NCI-H128 (cell line): Measurements from ENCODE around the gene LTBP1.

Source experiments
- DNase-seq: peaks from one replicate; lab custom pipeline; 2025; ENCODE audit not compliant: unreplicated experiment; lab: John Stamatoyannopoulos, UW

Gene LTBP1

DNA sequence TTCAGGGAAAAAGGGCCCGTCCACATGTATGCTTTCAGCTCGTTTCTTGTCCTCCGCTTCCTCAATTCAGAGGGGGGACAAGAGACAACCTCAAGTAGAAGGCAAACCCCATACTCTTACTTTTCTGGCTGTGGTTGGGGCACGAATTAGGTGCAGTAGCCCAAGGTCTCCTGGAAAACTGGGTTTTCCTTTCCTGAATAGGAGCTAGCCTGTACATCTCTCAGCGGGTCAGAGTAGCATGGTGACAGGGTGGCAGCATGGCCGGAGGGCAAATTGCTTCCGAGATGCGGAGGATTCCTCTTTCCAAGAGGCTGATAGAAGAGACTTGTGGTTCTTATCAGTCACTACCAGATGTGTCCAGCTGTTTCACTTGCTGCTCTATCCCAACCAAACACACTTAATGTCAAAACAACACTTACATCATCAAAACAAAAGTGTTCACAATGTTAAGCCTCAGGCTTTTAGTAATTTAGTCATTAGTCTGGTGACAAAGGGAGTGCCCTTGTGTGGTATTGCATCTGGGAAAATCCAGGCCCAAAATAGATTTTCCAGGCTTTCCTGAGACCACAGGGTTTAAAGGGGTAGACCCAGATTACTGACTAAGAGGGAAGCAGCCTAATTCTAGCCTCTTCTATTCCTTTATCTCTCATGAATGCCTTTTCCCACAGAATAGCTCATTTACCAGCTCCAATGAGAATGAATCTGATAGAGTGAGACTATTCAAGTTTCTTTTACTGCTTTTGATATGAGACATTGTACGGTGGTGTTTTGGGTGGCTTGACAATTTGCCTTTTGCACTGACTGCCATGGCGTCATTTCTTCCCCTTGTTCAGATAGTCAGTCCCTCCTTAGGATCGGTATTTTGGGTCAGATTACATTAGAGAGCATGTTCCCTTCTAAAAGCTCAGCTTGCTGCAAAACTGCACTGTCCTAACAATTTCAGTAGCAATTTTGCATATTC is 162.0 kb downstream of the LTBP1 start:
- DNase-seq = no peak

DNA sequence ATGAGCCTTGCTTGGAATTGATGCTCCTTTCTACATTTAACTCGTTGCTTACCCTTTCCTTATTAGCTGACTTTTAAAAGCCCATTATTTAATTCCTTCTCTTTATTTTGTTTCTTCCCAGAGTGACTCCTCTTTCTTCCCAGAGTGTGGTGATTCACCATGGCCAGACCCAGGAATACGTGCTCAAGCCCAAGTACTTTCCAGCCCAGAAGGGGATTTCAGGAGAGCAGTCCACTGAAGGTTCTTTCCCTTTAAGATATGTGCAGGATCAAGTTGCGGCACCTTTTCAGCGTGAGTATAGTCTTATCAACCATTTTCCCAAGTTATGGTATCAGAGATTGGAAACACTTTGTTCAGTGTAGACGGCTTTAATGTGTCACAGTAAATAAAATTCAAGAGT is 163.7 kb downstream of the LTBP1 start:
- no peak for DNase-seq

DNA sequence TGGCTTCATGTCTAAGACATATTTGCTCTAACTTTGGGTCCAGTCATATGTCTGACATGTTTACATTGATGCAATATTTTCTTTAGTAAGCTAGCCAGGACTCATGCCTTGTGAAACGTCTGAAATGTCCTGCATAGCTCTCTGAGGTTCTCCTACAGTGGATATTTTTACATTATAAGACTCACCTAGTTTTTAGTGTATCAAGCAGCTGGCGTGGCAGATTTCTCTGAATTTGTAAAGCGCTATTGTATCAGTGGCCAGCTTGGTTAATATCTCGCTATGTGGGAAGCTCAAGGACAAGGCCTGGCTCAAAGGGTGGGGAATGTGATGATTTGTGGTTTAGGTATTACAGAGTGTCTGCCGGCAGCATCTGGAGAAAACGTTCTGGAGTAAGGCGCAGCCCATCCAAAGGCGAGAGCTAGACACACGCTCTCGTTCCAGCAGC is 164.3 kb downstream of the LTBP1 start:
- DNase-seq = no peak

DNA sequence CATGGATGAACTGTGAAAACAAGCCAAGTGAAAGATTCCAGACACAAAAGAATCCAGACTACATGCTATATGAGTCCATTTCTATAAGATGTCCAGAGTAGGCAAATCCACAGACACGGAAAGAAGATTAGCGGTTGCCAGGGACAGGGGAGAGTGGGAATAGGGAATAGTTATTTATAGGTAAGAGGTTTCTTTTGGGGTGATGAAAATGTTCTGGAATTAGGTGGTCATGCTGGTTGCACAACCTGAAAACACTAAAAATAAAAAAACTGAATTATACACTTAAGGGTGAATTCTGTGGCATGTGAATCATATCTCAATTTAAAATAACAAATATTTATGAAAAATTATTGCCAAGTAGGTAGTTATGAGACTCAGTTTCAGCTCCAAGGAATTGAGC is 168.4 kb downstream of the LTBP1 start:
- no peak for DNase-seq

DNA sequence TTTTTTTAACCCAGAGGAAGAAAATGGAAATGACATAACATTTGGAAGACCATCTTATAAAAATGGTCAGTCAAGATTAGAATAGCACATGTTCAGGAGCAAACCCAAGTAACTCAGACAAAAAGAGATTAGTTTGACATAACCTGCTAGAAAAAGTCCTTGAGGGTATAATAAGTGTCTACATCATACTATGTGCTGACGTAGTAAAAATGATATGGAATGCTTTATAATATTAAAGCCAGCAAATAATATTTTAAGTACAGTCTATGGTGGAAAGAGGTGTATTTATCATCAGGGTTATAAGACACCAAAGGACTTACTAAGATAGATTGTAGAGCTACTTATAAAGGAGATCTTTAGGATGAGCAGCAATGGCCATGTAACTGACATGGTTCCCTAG is 169.0 kb downstream of the LTBP1 start:
- no peak for DNase-seq

DNA sequence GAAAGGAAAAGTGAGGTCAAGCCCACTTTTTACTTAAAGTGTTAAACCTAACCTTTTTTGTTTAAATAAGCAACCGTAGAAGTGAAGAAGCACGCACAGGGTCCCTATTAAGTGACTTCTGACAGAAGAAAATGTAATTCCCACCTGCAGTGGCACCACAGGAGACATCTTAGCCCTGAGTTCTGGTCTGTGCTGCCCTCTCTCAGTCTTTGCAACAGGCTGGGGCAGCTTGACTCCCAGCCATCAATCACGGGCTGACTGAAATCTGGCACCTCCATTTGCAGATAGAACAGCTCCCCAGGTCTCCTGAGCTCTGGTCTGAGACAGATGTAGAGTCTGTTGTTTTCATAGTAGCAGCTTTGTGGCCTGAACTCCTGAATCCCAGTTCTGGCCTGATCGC is 170.0 kb downstream of the LTBP1 start:
- no peak for DNase-seq

DNA sequence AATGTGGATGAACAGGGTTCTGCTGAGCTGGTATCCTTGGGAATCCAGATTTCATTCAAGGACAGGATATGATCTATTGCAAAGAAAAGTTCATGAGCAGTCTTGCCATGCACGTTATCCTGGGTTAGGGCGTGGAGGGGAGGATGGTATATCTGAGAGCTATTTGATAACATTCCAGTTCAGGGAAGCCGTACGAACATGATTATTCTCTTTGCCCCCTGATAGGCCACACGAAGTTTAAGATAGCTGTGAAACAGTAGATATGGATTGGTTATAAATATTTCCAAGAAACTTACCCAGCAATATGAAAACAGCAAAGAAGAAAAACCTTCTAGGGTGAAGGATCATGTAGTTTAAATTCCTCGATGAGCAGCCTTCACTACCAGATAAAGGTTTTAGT is 171.9 kb downstream of the LTBP1 start:
- no peak for DNase-seq

DNA sequence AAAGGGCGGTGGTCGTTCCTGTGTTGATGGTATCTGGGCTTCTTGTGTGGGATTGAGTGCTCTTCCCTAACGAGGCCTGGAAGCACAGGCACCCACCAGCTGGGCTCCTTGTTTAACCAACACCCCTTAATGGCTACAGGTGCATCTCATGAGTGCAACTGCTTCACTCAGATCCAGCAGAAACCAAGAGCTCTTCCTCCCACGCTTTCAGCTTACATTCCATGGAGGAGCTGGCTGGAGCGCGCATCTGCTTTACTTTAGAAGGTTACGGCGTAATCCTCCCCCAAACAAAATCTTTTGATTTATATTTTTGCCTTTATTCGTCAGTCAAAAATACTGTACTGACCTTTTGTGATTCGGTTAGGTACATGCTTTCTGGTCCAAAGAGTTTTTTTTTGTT is 174.7 kb downstream of the LTBP1 start:
- DNase-seq = no peak

DNA sequence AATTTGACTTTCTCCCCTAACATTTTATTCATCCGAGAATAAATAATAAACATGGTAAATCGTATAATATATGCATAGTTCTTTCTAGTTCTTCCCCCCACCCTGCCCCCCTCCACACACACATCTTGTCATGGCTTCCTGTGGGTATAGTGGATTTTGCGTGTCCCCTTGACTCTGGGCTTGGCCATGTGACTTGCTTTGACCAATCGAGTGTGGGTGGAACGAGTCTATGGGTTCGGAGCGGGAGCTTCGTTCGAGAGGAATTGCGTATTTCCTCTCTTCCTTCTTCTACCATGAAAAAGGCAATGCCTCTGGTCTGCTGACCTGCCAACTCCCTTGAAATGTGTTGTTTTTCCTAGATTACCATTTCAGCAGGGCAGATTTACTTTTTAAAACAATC is 175.2 kb downstream of the LTBP1 start:
- DNase-seq = no peak

DNA sequence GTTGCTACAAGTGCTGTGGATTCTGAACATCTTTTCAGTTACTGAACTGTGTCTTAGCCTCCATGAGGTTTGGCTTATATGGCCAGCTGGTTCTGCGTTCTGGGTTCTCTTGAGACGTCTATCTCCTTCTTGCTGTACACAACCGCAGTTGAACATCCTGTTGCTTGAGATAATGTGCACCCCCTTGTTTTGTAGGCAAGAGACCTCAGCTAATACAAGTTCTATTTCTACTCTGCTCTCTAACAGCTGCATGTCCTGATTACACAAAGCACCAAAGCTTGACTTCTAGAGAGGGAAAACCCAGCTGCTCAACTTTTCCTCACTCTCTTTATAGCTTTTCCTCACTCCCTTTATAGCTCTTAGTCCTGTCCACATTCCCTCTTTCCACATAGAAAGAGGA is 176.0 kb downstream of the LTBP1 start:
- no peak for DNase-seq

DNA sequence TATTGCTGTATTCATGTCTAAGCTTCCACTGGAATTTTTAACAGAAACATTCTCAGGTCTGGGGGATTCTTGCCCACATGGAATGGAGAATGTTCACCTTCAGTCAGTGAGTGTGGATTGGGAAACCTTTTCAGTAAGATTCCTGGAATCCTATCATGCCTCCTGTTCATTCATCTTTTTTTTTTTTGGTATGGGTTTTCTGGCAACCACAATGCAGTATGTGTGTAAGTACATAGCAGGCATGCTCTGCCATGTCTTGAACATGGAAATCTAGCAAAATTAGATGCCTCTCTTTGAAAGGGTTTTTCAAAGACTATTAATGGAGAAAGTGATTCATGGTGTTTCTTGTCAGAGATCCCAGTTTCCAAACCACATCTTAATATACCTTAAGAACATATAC is 176.5 kb downstream of the LTBP1 start:
- no peak for DNase-seq

DNA sequence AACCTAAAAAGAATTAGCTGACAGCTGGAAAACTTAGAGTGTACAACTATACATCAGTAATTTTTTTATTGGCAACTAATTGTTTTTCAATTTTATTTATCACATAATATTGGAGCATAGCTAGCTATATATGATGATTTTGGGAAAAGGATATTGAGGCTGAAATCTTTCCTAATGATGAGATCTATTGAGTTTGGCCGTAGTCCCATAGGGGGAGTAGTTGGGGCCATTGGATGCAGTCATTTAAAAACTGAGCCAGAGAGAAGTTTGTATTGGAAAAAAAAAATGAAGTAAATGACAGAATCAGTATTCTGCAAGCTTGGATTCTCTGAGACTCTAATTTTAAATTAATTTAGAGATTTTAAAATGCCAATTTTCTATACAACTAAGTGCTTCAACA is 179.8 kb downstream of the LTBP1 start:
- no peak for DNase-seq

DNA sequence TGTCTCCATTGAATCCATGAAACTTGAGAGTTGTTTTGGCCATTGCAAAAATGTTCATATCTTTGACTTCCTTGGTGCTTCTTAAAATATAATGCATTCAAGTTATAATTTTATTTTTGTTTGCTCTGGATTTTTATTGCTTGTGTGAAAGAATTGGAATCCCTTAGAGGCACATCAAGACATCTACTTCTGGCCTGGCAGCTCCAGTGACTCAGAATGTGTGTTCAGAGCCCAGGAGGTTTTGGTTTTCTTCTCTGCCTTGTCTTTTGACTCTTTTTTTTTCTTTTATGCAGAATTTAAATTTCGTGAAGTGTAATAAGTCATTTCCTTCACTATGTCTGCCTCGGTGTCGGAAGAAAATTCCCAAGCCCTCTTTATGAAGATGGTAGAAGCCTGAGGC is 180.2 kb downstream of the LTBP1 start:
- no peak for DNase-seq

DNA sequence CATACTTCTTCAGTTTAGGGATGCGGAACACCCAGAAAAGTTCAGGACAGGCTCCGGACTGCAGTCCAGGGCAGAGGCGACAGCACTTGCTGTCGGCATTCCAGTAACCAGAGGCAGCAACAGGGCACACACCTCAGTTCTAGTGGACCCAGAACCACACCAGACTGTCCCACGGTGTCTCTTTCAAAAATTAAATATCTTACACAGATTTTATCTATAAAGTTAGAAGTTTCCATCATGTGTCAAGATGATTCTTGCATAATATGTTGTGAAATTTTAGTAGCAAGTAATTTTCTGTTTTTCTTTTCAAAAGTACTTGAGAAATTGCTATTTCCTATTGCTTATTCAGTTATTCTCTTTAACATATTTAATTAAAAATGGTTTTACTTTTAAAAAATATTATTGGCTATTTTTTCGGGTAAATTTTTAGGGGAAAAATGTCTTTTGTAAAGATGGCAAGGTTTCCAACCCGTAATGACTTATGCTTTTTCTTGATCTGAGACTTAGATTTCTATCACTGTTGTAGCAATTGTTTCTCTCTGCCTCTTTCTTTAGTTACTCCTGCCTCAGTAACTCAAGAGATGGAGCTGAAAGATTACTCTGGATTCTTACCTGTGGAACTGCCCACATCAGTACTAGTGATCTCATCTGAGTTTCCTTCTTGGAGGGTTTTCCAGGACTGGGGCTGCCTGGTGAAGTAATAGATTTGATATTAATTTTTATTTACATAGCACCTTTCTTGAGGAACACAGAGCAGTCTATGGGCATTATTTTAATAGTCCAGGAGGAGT is 182.7 kb downstream of the LTBP1 start:
- no peak for DNase-seq

DNA sequence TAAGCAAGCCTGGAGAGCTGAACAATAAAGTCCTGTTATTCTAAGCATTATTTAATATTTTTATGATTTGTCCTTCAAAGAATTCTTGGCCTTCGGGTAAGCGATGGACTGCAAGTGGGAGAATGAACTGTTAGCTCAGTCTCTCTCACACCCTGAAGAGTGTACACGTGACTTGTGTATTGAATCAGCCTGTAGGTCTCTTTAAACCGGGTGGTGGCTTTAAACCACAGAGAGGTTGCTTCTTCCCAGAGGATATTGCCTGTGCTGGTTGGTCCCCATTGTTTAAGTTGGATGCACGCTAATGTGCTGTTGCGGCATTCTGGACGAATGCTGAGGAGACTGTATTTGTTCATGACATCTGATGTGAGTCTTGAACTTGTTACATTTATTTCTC is 183.3 kb downstream of the LTBP1 start:
- DNase-seq = no peak

DNA sequence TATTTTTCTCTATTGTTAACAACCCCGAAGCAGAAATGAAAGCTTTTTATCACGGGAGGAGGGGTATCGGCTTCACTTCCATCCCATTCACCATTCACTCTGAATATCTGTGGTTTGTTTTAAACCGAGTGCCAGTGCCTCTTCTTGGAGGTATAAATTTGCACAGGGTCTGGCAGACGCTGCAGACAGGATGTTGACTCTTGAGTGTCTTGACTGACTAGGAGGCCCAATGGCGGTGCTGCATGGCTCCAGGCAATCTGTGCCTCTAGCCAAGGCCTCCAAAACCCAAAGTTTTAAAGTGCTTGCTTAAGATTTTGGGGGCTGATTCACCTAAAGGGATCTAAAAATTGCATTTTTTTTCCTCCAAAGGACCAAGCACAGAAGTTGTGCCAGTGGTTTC is 183.8 kb downstream of the LTBP1 start:
- no peak for DNase-seq

DNA sequence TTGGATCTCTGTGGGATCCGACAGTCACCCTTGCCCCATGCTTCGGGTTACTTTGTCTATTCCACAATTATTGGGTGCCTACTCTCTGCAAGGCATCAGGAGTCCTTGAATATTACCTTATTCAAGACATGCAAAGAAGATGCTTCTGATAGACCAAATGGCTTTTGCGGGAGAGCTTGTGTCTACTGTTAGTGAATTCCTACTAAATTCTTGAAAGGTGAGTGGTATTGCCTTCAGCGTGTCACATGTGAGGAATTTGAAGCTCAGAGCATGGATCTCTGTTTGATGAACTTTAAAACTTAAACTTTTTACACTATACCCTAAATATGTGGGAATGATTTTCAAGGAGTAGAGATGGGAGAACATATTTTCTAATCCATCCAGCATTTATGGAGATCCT is 184.4 kb downstream of the LTBP1 start:
- DNase-seq = no peak

DNA sequence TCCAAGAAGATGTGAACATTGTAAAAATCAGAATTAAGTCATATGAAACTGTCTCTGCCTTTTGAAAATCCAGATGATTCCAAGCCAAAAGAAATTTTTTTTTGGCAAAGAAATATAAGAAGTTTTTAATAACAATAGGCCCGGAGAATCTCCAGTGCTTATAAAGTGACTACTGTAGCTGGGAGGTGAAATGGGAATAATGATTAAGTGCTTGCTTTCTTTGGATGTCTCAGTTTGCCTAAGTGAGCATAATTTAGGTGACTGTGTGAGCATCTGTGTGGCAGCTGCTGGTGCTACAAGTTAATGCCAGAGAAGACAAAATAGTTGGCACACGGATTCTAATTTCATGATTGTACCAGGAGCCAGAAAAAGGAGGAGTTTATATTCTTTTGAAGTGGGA is 185.0 kb downstream of the LTBP1 start:
- DNase-seq = no peak

DNA sequence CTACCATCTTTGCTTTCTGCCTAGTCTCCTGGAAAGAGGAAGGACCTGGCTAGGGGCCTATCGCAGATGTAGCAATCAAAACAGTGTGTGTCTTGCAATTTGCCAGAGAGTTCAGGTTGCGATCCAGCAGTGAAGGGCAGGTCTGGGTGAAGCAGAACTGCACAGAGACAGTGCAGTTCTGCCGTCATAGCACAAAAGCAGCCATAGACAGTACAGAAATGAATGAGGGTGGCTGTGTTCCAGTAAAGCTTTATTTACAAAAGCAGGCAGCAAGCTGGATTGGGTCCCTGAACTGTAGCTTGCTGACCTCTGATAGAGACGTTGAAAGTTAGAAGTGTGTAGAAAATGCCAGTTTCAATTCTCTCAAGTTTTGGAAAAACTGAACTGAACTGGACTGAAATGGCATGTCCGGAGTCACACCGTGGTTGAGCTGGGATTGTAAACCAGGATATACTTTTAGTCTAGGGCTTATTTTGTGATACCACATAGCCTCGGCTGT is 186.8 kb downstream of the LTBP1 start:
- no peak for DNase-seq

DNA sequence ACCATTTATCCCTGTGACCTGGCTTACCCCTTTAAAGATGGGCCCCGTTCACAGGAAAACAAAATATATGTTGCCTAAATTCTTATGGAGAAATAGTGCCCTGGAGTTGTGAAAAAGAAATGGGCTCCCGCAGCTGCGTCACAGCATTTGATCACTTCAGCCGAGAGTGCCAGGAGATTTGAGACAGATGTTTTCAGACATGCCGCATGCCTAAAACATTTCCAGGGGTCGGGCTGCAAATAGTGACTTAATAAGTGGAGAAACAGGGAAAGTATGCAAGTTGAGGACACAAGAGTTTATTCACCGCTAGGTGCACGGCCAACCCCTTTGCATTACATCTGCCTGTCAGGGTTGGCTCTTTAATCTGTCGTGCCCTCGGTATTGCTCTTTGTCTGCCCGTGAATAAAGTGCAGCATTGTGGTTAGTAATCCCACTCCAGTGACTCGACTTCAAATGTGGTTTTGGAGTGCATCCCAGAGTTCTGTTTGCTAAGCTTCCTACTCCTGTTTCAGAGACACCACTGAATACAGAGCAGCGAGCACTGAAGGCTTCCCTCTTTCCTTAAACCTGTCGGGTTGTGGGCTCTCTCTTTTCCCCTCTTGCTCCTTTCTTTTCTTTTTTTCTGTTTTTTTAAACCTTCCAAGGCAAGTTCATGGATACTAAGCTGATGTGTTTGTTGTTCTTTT is 187.5 kb downstream of the LTBP1 start:
- DNase-seq = peak; percentile 84

DNA sequence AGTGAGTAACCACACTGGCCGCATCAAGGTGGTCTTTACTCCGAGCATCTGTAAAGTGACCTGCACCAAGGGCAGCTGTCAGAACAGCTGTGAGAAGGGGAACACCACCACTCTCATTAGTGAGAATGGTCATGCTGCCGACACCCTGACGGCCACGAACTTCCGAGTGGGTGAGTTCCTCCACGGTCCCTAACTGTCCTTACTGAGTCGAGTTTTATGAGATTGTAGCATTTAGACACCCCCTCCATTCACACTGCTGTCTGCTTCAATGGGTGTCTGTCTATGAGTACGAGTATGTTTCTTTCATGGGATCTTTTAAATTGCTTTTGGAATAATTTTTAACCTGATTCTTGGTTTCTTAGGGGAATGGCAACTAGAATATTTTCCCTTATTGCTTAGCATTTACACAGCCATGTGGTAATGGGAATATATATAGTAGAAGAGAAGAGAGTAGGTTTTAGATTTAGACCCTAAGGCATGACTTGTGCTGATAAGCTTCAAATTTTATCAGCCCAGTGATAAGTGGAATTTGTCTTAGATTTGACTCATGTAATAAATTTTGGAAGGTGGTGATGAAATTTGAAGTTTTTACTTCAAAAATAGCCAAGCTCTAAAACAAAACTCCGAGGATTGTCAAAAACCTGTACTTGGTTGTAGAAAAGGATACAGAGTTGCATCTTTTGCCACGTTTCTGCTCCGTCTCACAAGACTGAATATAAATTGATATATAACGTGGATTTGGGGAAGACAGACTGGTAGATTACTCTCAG is 188.2 kb downstream of the LTBP1 start:
- no peak for DNase-seq
